ENCODE data around the gene HSD17B8. TPM values are rescaled to one million over a fixed set of nuclear protein-coding genes. Genes with fewer than 3 reads are reported as not detected.
A peak's percentile ranks its signal among the peaks of the same experiment; 100 is the strongest.

HSD17B8 gene
- total RNA-seq, 1 donor from 2014 or later: not detected

DNA sequence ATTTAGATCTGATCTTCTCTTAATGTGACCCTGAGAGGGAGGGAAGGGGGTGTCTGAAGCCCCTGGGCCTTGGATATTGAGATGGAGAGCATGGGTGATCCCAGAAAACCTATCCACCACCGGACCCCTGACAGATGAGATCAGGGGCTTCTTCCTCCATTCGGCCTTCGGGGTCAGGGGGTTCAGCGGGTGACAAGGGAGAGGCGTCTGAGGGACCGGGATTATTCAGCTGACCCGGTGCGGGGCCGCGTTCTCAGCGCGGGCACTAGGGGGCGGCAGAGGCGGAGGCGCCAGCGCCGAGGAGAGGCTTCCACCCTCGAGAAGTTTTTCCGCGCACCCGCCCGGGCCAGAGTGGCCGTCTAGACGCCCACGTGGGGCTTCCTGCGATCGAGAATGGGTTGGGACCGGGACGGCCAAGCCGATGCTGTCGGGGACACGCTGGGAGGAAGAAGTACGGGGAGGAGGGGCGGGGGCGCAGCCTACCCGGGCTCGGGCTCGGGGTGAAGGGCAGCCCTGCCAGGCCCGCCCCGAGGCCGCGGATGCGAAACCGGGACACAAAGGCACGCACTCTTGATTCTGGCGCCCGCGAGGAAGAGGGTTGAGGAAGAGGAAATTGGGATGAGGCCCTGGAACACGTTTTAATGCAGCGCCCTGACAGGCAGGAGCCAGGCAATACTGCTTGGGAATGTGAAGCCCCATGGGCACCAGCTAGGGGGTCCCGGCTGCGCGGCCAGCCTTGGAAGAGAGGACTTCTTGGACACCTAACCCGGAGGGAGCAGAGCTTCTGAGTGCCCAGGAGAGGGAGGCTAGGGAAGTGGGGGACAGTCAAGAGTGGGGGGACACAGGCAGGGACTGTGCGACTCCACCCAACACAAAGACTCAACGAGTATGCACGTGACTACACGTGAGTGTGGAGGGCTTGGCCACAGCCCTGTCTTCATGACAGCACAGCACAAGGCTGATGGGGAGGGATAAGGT is 42.8 kb upstream of the HSD17B8 start:
- peak; percentile 38 to 90 for DNase-seq (ENCODE audit: low spot score in 2 of 2)
- Histone ChIP-seq H3K27ac (peak overlapping the region; percentile 47 to 58), H3K9me3 (no peaks in the 10 kb centered on the region), H3K4me3 (peak overlapping the region; percentile 58 to 61), H3K27me3 (no peaks in the 10 kb centered on the region), H3K4me1 (peaks cover 4% of the 10 kb centered on the region in 2 donors), H3K36me3 (no peaks in the 10 kb centered on the region)
- intact Hi-C loops (cut with DNase I): loop anchor here (1.0 to 2.0 kb wide), 3 partner anchors 31 to 87 kb away; partner anchors contain the start of genes COL11A2, RXRB and SLC39A7
- TF ChIP-seq, protein P1, sequence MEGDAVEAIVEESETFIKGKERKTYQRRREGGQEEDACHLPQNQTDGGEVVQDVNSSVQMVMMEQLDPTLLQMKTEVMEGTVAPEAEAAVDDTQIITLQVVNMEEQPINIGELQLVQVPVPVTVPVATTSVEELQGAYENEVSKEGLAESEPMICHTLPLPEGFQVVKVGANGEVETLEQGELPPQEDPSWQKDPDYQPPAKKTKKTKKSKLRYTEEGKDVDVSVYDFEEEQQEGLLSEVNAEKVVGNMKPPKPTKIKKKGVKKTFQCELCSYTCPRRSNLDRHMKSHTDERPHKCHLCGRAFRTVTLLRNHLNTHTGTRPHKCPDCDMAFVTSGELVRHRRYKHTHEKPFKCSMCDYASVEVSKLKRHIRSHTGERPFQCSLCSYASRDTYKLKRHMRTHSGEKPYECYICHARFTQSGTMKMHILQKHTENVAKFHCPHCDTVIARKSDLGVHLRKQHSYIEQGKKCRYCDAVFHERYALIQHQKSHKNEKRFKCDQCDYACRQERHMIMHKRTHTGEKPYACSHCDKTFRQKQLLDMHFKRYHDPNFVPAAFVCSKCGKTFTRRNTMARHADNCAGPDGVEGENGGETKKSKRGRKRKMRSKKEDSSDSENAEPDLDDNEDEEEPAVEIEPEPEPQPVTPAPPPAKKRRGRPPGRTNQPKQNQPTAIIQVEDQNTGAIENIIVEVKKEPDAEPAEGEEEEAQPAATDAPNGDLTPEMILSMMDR (IDR thresholded peaks at IDR 0.05): peak; percentile 89 to 97 (median 92)

DNA sequence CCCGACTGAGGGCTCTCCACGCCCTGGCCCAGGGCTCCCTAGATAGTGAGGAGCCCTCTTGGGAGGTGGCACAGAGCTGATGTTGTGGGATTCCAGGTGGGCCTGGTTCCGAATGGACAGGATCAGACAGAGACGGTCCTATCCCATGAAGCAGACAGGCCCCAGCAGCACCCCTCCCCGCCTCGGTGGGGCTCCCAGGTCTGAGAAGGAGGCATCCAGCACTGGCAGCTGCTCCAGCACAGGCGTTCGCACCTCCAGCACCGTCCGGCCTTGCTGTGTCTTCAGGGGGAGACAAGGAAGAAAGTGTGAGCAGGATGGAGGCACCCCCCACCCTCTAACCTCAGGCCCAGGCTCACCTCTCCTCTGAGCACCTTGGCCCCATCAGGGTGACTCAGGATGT is 40.9 kb upstream of the HSD17B8 start:
- DNase-seq (ENCODE audit: low spot score in 2 of 2): no peak
- intact Hi-C loops (cut with DNase I): loop anchor here (2.0 kb wide), 1 partner anchor 29 kb away; the partner anchor contains the start of gene COL11A2

DNA sequence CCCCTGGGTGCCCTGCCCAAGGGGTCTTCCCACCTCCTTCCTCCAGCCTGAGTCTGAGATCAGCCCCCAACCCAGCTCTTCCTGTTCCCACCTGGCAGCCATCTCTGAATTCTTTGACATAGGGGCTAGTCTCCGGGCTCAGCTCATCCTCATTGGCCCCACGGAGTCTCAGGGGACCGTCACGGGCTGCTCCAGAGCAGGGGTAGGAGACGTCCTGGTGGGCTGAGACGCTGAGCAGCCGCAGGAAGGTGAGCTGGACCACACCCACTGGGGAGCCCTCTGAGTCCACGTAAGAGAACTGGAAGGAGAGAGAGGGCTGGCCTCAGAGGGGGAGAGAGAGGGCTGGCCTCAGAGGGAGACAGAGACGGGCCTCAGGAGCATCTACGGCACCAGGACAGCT is 40.3 kb upstream of the HSD17B8 start:
- no peak overlapping the region for H3K4me3 ChIP-seq

More for the DNA sequence above, 40.9 kb upstream of the HSD17B8 start:
- Histone ChIP-seq H3K27me3 (no peaks in the 10 kb centered on the region), H3K36me3 (no peaks in the 10 kb centered on the region), H3K9me3 (no peaks in the 10 kb centered on the region), H3K4me1 (peaks cover 4% of the 10 kb centered on the region in 2 donors), H3K4me3 (no peak overlapping the region), H3K27ac (no peak overlapping the region)
- TF ChIP-seq, protein P1 (IDR thresholded peaks at IDR 0.05): no peak

DNA sequence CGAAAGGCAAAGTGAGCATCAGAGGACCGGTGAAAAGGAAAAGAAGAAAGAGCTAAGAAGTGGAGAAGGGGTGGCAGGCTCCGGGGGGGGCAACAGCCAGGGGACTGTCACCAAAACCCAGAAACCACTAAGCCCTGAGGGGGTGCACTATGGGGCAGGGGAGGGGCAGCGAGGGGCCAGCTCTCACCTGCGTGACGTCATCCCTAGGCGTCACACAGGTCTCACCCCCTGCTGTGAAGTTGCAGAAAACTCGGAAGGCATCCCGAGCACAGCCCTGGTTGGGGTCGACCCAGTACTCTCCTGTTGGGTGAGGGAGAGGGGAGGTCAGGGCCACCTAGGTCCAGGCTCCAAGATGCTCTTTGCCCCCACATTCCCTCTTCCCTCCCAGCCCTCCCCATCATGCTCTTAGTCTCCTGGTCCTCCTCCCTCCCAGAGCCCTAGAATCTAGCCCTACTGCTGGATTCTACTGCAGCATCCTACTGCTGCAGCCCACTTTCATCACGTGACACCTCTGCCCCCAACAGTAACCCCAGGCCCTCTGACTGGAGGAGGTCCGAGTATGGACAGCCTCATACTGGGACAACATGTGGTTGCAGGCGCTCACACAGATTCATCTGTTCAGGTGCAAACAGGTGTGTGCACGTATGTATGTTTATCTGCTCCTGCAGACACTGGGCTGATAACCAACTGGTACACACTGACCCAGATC is 39.6 kb upstream of the HSD17B8 start:
- TF ChIP-seq, protein P1 (IDR thresholded peaks at IDR 0.05): no peak
- no peak for DNase-seq (ENCODE audit: low spot score in 2 of 2)
- H3K36me3 ChIP-seq: no peaks in the 10 kb centered on the region
- no peaks in the 10 kb centered on the region for H3K27me3 ChIP-seq
- intact Hi-C loops (cut with DNase I): no loop called here
- H3K4me1 ChIP-seq: peaks cover 4% of the 10 kb centered on the region in 2 donors
- H3K27ac ChIP-seq: no peak overlapping the region
- H3K4me3 ChIP-seq: no peak overlapping the region
- no peaks in the 10 kb centered on the region for H3K9me3 ChIP-seq

More for the DNA sequence above, 40.3 kb upstream of the HSD17B8 start:
- TF ChIP-seq, protein P1 (IDR thresholded peaks at IDR 0.05): no peak
- Histone ChIP-seq H3K27me3 (no peaks in the 10 kb centered on the region), H3K27ac (no peak overlapping the region), H3K36me3 (no peaks in the 10 kb centered on the region), H3K4me1 (peaks cover 4% of the 10 kb centered on the region in 2 donors), H3K9me3 (no peaks in the 10 kb centered on the region)
- intact Hi-C loops (cut with DNase I): no loop called here
- DNase-seq (ENCODE audit: low spot score in 2 of 2): no peak

DNA sequence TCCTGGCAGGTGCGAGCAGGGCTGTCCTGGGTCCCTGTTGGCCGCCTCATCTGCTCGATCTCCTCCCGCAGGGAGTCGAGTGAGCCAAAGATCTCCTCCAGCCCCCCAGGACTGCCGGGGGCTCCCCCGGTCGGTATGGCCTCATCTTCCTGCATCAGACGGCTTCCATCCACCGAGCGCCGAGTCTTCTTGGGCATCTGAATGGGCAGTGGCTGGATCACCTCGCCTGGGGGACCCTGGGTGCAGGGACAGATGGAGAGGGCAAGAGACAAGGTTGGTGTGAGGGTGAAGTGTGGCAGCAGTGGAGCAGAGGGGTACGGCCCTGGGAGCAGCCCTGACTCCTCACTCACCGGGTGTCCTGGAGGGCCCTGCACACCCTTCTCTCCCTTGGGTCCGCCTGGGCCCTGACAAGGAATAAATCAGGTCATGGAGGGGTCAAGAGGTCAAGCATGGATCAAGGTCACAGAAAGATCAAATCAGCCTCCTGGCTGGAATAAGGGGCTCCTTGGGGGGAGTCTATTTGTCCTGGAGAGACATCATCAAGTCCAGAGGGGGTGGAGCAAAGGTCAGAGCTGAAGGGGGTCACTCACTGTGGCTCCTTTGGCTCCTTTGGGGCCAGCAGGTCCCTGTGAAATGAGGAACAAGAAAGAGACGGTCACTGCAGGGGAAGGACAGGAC is 38.7 kb upstream of the HSD17B8 start:
- DNase-seq (ENCODE audit: low spot score in 2 of 2): no peak
- H3K36me3 ChIP-seq: no peaks in the 10 kb centered on the region
- intact Hi-C loops (cut with DNase I): no loop called here
- H3K27ac ChIP-seq: no peak overlapping the region
- no peaks in the 10 kb centered on the region for H3K9me3 ChIP-seq
- H3K27me3 ChIP-seq: no peaks in the 10 kb centered on the region
- TF ChIP-seq, protein P1 (IDR thresholded peaks at IDR 0.05): no peak
- H3K4me1 ChIP-seq: peaks cover 4% of the 10 kb centered on the region in 2 donors
- no peak overlapping the region for H3K4me3 ChIP-seq

Data from ascending aorta (tissue), 2 donors.